HG02870 (cell line): ENCODE measurements around the gene SDK1.

Experiments used
- ATAC-seq: cut with Tn5 transposase; IDR thresholded peaks from one replicate; pipeline ENCODE4 v1.9.1; 2021; ENCODE audit warnings: mild to moderate bottlenecking, moderate library complexity; ENCODE audit not compliant: unreplicated experiment

The SDK1 gene

GRCh38 chr7:4065190-4065589, 764.1 kb downstream of the SDK1 start:
- ATAC-seq: no peak

- no peak for ATAC-seq
Observed at GRCh38 chr7:4066206-4066605, 765.2 kb downstream of the SDK1 start.

DNA sequence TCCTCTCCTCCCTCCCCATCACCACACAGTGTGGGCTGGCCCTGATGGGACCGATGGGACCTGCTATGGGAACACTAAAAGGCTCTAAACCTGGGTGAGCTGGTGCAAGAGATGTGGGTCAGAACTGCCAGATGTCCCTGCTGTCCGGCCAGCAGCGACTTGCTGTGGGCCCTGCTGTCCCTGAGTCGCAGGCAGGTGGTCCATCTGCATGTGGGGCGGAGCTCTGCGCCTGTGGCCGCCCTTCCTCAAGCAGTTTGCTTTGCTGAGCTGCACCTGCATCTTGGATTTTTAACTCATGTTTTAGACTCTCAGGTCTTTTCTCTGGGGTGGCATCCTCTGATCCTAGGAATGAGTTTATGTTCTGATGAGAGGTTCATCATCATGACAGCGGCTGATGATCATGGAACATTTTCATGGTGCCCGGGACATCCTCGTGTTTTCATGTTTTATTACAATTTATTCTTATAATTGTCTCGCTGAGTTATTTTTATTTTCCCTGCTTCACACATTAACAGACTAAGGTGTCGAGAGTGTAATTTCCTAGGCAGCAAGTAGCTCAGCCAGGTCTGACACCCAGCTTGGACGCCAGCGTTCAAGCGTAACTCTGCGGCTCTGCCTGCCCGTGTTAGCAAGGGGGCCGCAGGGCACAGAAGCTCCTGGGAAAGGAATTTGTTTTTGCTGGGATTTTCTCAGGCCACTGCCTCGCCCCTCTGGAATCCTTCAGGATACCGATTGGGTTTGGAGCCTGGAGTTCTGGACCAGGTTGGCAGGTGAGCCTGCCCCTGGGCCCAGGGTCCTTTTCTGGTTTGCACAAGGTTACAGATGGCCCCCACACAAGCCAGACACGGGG, 765.8 kb downstream of the SDK1 start:
- no peak for ATAC-seq

GRCh38 chr7:4067476-4067760, 766.4 kb downstream of the SDK1 start:
- ATAC-seq: no peak

DNA sequence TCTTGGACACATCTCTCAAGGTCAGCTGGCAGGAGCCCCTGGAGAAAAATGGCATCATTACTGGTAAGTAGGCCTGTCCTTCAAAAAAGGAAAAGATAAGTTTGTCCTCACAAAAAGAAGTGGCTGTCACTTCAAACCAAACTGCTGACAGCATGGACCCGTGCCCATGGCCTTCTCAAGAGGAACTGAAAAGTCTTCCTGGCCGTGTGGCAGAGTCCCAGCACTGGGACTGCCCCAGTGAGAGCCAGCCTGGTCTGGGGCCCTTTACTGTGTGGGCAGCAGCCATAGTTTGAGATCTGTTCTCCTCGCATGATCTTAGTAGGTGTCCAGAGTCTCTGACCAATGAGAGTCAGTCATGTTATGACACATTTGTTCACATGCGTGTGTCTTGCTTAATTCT, 766.8 kb downstream of the SDK1 start:
- ATAC-seq: no peak

DNA sequence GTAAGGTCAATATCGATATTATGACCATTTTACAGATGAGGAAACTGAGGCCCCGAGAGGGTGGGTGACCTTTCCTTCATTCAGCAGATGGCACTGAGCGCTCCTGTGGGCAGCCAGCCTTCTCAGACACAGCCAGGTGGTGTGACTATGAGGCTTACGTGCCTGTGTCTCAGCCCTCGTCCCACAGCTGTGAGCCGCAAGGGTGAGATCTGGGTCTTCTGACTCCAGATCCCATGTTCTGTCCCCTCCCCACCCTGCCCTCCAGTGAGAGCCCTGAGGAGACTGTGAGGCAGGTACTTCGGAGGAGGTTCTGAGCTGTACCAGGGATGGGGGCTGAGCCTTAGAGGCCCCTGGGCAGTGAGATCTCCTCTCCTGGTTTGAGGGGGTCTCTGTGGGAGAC, 767.2 kb downstream of the SDK1 start:
- ATAC-seq: no peak

DNA sequence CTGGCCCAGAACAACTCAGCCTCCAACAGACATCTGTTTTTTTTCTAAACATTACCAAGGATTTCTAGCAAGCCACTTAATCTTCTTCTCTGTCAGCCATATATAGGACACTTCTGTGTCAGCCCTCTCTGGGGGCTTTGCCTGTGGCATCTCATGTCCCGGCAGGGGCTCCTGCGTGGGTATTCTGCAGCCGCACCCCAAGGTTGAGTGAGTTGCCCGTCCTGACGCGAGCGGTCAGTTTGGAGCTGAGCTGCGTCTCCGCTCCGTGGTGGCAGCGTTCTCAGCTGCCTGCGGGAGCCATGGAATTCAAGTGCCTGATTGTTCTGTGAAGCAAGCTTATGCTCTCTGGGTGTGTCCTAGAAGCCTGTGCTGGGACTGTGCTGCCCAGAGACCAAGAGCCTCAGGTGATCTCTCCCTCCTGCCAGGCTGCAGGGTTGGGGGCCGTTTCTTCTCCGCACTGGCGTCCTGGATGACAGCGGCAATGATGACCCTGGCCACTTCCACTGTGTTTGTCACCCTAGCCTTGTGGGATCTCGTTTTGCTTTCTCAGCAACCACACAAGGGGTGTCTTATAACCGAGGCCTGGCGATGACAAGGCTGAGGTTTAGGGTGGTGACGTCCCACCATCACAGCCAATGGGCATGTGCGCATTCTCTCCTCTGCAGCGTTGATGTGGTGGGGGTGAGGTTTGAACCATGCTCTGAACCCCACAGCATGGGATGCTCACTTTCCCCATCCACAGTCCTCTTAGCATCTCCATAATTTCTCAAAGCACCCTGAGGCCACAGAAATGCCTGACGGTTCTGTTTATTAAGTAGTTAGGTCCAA, 768.4 kb downstream of the SDK1 start:
- ATAC-seq: no peak

DNA sequence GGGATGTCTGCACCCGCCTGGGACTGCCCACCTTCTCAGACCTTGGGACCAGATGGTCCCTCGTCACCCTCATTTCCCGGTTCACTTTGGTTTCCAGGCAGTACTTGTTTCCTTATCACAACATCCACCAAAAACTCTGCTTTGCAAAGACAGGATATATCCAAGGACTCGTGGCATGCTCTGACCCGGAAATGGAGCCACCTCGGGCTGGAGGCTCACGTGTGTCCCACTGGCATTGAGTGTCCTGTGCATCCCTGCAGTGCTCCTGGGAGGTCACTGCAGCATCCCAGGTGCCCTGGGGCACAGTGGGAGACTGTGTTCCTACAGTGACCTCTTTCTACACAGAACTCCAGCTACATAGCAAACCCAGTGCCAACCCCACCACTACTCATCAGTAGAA, 769.2 kb downstream of the SDK1 start:
- no peak for ATAC-seq

DNA sequence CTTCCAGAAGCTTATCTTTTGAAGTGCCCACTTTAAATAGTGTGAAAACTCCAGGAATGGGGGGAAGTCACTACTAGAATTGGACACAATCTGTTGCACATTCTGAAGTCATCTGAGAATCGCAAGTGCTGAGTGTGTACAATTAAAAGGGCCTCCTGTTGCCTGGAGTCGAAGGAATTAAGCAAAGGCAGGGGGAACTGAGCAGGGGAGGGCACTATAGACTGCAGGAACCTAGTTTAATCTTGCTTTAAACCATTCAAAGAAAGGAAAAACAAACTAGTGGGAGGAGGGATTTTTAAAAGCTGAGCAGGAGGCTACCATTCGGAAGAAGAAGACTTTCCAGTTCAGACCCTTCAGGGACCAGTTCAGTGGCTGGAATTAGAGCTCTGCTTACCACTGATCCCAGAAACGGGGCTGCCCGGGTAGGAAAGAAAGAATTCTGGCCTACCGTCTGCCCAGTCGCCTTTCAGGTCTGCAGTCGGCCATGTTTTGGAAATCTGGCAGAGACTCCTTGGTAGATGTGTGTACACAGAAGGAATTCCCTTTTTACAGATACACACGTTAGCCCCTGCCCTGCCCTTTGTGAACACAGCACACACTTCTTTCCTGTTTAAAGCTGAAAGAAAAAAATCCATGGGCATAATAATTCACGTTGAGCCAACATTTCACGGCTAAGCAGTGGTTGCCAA, 770.5 kb downstream of the SDK1 start:
- no peak for ATAC-seq

- no peak for ATAC-seq
Observed at GRCh38 chr7:4072161-4072925, 771.3 kb downstream of the SDK1 start.

GRCh38 chr7:4073052-4073451, 772.0 kb downstream of the SDK1 start:
- ATAC-seq: no peak

- no peak for ATAC-seq
Observed at GRCh38 chr7:4073750-4074149, 772.7 kb downstream of the SDK1 start.

- ATAC-seq: no peak
Observed at GRCh38 chr7:4074407-4074806, 773.4 kb downstream of the SDK1 start.

DNA sequence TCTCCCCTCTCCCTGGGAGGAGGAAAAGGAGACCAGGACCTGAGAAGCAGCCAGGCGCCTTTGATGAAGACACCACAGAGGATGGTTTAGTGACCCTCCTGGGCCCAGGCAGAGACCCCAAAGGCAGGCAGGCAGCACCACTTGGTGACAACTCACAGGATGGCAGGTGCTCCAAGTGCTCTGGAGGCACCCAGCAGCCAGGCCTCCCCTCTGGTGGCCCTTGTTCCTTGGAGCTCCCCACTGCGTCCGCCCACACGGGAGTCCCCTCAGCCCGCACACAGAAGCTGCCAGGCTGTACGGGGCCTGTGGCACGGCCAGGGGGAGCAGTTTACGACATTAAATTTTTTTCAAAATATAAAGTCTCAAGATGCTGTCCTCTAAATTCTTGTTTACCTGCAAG, 773.9 kb downstream of the SDK1 start:
- no peak for ATAC-seq

DNA sequence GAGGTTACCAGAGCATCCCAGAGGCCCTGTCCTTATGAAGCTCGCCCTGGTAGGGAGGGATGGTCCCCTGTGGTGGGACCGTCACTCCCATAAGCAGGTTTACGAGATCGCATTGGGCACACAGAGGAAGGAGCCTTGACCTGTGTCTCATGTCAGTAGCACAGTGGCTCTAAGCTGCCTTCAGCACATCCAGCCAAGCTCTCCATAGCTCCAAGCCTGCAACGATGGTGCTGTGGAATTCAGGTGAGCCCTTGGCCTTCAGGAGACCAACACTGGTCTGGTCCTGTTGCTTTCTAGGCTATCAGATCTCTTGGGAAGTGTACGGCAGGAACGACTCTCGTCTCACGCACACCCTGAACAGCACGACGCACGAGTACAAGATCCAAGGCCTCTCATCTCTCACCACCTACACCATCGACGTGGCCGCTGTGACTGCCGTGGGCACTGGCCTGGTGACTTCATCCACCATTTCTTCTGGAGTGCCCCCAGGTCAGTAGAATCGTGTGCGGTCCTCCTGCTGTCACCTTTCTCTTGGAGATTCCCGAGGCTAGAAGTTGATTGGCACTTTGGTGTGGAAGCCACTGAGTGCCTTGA, 775.7 kb downstream of the SDK1 start:
- ATAC-seq: no peak

GRCh38 chr7:4077980-4078379, 776.9 kb downstream of the SDK1 start:
- ATAC-seq: no peak

GRCh38 chr7:4078580-4078979, 777.5 kb downstream of the SDK1 start:
- no peak for ATAC-seq

- ATAC-seq: no peak
Observed at GRCh38 chr7:4079366-4079765, 778.3 kb downstream of the SDK1 start.

- ATAC-seq: no peak
Observed at GRCh38 chr7:4079956-4080355, 778.9 kb downstream of the SDK1 start.

DNA sequence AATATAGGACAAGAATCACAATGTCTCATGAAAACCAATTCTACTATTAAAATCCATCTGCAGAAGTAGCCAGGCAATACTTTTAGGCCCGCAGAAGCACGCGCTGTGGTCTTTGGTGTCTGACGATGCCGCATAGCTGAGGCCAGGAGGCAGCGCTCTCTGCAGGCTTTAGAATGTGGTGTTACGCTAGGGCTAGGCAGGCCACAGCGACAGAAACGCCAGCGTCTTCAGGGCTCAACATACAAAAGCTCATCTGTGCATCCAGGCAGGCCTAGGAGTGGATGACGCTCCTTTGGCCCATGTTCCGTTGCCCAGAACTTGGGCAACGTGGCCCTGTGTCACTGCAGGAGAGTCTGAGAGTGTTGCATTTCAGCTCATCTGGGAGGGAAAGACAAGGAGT, 779.9 kb downstream of the SDK1 start:
- no peak for ATAC-seq

GRCh38 chr7:4083513-4083912, 782.5 kb downstream of the SDK1 start:
- no peak for ATAC-seq
